Measurements from ENCODE around the gene GRHL3. TPM values are rescaled to one million over a fixed set of nuclear protein-coding genes. Genes with fewer than 3 reads are reported as not detected.

Gene GRHL3
- total and polyA plus RNA-seq, 7 donors: 0.23 to 0.63 TPM; not detected in 5

DNA sequence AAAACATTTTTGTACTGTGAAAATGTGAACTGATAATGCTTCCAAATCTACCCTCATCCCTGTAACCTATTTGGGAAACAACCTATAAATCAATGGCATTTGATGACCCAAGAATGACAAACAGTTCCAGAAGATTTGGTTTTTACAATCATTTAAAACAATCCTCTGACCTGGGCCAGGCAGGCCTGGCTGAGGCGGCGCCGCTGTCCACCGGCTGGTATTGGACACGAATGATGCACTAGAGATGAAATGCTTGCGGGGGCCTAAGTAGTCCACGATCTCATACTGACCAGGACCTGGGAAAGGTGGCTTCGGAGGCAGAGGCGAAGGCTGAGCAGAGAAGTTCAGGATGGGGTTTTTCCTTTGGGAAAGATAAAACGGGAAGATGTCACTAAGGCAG is 41.5 kb downstream of the GRHL3 start:
- intact Hi-C loops (cut with DNase I): no loop called here
- Histone ChIP-seq H3K4me1 (no peaks in the 10 kb centered on the region), H3K27ac (no peak overlapping the region), H3K9me3 (no peaks in the 10 kb centered on the region), H3K4me3 (no peak overlapping the region), H3K36me3 (peaks cover 0 to 29% (median 3%) of the 10 kb centered on the region in 4 donors), H3K27me3 (no peaks in the 10 kb centered on the region)
- 94 to 97% methylated on average over 10 of the region's 10 CpGs for WGBS, 2 donors
- no peak for DNase-seq
- TF ChIP-seq POLR2A (IDR thresholded peaks at IDR 0.05) (no peak), POLR2AphosphoS5 (IDR thresholded peaks at IDR 0.05) (no peak), EP300 (IDR thresholded peaks at IDR 0.05) (no peak)
- TF ChIP-seq, protein P1, sequence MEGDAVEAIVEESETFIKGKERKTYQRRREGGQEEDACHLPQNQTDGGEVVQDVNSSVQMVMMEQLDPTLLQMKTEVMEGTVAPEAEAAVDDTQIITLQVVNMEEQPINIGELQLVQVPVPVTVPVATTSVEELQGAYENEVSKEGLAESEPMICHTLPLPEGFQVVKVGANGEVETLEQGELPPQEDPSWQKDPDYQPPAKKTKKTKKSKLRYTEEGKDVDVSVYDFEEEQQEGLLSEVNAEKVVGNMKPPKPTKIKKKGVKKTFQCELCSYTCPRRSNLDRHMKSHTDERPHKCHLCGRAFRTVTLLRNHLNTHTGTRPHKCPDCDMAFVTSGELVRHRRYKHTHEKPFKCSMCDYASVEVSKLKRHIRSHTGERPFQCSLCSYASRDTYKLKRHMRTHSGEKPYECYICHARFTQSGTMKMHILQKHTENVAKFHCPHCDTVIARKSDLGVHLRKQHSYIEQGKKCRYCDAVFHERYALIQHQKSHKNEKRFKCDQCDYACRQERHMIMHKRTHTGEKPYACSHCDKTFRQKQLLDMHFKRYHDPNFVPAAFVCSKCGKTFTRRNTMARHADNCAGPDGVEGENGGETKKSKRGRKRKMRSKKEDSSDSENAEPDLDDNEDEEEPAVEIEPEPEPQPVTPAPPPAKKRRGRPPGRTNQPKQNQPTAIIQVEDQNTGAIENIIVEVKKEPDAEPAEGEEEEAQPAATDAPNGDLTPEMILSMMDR (IDR thresholded peaks at IDR 0.05): no peak

DNA sequence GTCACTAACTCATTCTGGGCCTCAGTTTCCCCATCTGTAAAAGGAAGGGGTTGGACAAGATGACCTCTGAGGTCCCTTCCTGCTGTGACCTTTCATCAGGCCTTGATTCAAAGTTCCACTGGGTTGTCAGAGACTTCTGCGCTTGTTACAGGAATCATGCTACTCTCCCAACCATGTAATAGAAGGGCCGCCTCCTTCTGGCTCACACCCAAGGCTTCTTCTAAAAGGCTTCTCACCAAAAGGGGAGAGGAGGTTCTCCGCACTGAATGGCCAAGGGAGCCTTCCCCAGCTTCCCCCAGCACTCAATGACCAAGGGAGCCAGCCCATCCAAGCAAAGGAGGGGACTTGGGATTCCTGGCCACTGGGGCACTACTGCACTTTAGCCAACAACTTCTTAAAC is 42.7 kb downstream of the GRHL3 start:
- TF ChIP-seq POLR2A (IDR thresholded peaks at IDR 0.05) (no peak), POLR2AphosphoS5 (IDR thresholded peaks at IDR 0.05) (no peak), EP300 (IDR thresholded peaks at IDR 0.05) (no peak)
- TF ChIP-seq, protein P1 (IDR thresholded peaks at IDR 0.05): no peak
- H3K4me1 ChIP-seq: no peaks in the 10 kb centered on the region
- no peaks in the 10 kb centered on the region for H3K9me3 ChIP-seq
- H3K36me3 ChIP-seq: peaks cover 0 to 30% (median 3%) of the 10 kb centered on the region in 4 donors
- no peak overlapping the region for H3K27ac ChIP-seq
- intact Hi-C loops (cut with DNase I): no loop called here
- 96 to 98% methylated on average over 3 of the region's 3 CpGs for WGBS, 2 donors
- DNase-seq: no peak
- no peaks in the 10 kb centered on the region for H3K27me3 ChIP-seq
- no peak overlapping the region for H3K4me3 ChIP-seq

DNA sequence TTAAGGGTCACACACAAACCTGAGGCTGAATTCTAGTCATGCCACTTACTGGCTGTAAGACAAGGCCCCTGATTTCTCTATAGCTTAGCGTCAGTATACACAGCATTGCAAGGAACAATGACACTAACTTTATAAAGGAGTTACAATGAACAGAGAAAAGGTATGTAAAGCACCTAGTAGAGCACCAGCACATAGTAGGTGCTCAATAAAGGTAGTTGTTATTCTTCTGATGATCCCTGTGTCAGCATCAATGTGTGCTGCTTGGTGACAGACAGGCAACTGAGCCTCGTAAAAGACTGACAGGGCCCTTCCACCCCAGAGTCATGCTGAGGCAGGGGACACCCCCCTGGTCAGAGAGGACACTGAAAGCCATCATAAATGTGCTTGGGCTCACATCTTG is 43.2 kb downstream of the GRHL3 start:
- WGBS, 2 donors: 94 to 97% methylated on average over 2 of the region's 2 CpGs
- DNase-seq: no peak
- Histone ChIP-seq H3K4me3 (no peak overlapping the region), H3K27ac (no peak overlapping the region), H3K36me3 (peaks cover 0 to 31% (median 3%) of the 10 kb centered on the region in 4 donors), H3K9me3 (no peaks in the 10 kb centered on the region), H3K4me1 (no peaks in the 10 kb centered on the region), H3K27me3 (no peaks in the 10 kb centered on the region)
- intact Hi-C loops (cut with DNase I): no loop called here
- TF ChIP-seq, protein P1 (IDR thresholded peaks at IDR 0.05): no peak
- no peak for TF ChIP-seq POLR2A (IDR thresholded peaks at IDR 0.05)

DNA sequence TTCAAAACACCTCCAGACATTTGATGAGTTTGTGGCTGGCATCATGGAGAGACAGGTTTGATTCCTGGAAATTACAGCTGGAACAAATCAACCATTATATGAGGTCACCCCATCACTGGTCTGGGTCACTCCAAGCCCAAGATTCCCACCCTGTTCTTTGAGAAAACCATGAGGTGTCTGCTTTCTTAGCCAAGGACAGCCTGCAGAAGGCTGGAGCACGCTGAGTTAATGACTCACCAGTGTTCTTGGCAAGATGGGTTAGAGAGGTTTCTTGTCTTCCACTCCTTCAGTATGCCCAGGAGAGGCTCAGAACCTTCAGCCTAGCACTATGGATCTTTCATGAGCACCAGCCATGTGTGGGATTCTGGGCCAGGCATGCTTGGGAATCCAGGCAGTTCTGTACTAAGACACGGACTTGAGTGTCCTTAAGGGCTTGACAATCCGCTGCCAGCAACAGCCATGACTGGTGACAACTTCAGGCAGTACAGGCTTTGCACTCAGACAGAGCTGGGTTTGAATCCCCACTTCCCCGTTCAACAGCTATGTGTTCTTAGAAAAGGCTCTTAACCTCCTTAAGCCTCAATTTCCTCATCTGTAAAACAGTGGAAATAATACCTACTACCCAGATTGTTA is 43.9 kb downstream of the GRHL3 start:
- peak; percentile 73 for DNase-seq
- Histone ChIP-seq H3K36me3 (peaks cover 0 to 27% (median 3%) of the 10 kb centered on the region in 4 donors), H3K9me3 (no peaks in the 10 kb centered on the region), H3K4me3 (no peak overlapping the region), H3K4me1 (no peaks in the 10 kb centered on the region), H3K27me3 (no peaks in the 10 kb centered on the region), H3K27ac (peak overlapping the region in 1 of 4 donors; percentile 18)
- intact Hi-C loops (cut with DNase I): no loop called here
- WGBS, 2 donors: 80 to 87% methylated on average over 4 of the region's 4 CpGs
- peak in 2 of 4 donors; percentile 17 to 31 for TF ChIP-seq POLR2AphosphoS5 (IDR thresholded peaks at IDR 0.05)
- no peak for TF ChIP-seq POLR2A (IDR thresholded peaks at IDR 0.05)
- TF ChIP-seq, protein P1 (IDR thresholded peaks at IDR 0.05): no peak
- TF ChIP-seq EP300 (IDR thresholded peaks at IDR 0.05): no peak

DNA sequence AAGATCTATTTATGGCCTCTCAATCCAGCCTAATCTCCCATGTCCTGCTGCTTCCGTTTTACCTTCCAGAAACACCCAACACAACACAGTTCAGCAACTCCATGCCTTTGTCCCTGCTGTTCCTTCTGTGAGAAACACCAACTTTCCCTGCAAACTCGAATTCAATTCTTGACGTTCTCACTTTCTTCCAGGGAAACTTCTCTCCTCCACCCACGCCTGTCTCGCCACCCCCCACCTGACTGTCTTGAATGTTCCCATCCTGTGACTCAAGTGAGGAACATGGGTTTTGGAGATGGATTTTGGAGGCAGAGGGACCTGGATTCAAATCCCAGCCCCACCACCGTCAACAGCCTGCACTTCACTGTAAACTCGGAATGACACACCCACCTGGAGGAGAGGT is 44.8 kb downstream of the GRHL3 start:
- TF ChIP-seq EP300 (IDR thresholded peaks at IDR 0.05) (no peak), POLR2AphosphoS5 (IDR thresholded peaks at IDR 0.05) (no peak), POLR2A (IDR thresholded peaks at IDR 0.05) (no peak)
- TF ChIP-seq, protein P1 (IDR thresholded peaks at IDR 0.05): no peak
- WGBS, 2 donors: 67 to 86% methylated on average over 7 of the region's 7 CpGs

More for the DNA sequence above, 44.8 kb downstream of the GRHL3 start:
- intact Hi-C loops (cut with DNase I): no loop called here
- Histone ChIP-seq H3K9me3 (no peaks in the 10 kb centered on the region), H3K27me3 (no peaks in the 10 kb centered on the region), H3K4me1 (no peaks in the 10 kb centered on the region), H3K4me3 (no peak overlapping the region), H3K27ac (no peak overlapping the region), H3K36me3 (peaks cover 0 to 23% (median 3%) of the 10 kb centered on the region in 4 donors)
- no peak for DNase-seq
